GM12874 (cell line): Measurements from ENCODE around the gene ARFIP1.

Source experiments
- CTCF ChIP-seq: IDR thresholded peaks from 2 replicates; pipeline ENCODE4 v1.5.1; 2011; ENCODE audit warnings: low read depth, mild to moderate bottlenecking, control low read depth, low read length, moderate library complexity; ENCODE audit not compliant: insufficient read depth

ARFIP1 gene

GRCh38 chr4:152961773-152962115 lies 182.0 kb downstream of the ARFIP1 start:
- no peak for TF ChIP-seq CTCF
